ENCODE measurements around the gene DGLUCY.

DGLUCY gene

GRCh38 chr14:91113829-91114078, at the start of gene DGLUCY:
Gene DGLUCY, plus strand, starts transcription at chr14:91114073. Its CDS starts 46,222 bp downstream, at chr14:91160295.
- peak within 1 kb of the TSS; percentile 76 for H3K4me3 ChIP-seq (ENCODE audit: low read depth, low read length)
- TF ChIP-seq CTCF (IDR thresholded peaks at IDR 0.05; ENCODE audit: borderline replicate concordance, insufficient read depth, low read depth, low read length), result no peak

GRCh38 chr14:91065266-91065665, 48.6 kb upstream of the DGLUCY start:
- no peak for TF ChIP-seq CTCF (IDR thresholded peaks at IDR 0.05; ENCODE audit: borderline replicate concordance, insufficient read depth, low read depth, low read length)
- H3K4me3 ChIP-seq (ENCODE audit: low read depth, low read length), result no peak overlapping the region

GRCh38 chr14:91067186-91067585, 46.7 kb upstream of the DGLUCY start:
- no peak for TF ChIP-seq CTCF (IDR thresholded peaks at IDR 0.05; ENCODE audit: borderline replicate concordance, insufficient read depth, low read depth, low read length)
- H3K4me3 ChIP-seq (ENCODE audit: low read depth, low read length), result no peak overlapping the region

GRCh38 chr14:91068642-91069041, 45.2 kb upstream of the DGLUCY start:
- no peak overlapping the region for H3K4me3 ChIP-seq (ENCODE audit: low read depth, low read length)
- no peak for TF ChIP-seq CTCF (IDR thresholded peaks at IDR 0.05; ENCODE audit: borderline replicate concordance, insufficient read depth, low read depth, low read length)

- no peak overlapping the region for H3K4me3 ChIP-seq (ENCODE audit: low read depth, low read length)
- no peak for TF ChIP-seq CTCF (IDR thresholded peaks at IDR 0.05; ENCODE audit: borderline replicate concordance, insufficient read depth, low read depth, low read length)
These were observed 43.3 kb upstream of the DGLUCY start for GRCh38 chr14:91070572-91070971.

- H3K4me3 ChIP-seq (ENCODE audit: low read depth, low read length), result no peak overlapping the region
- TF ChIP-seq CTCF (IDR thresholded peaks at IDR 0.05; ENCODE audit: borderline replicate concordance, insufficient read depth, low read depth, low read length), result no peak
These were observed 38.3 kb upstream of the DGLUCY start for GRCh38 chr14:91075553-91075952.

GRCh38 chr14:91078095-91078737, 35.7 kb upstream of the DGLUCY start:
- TF ChIP-seq CTCF (IDR thresholded peaks at IDR 0.05; ENCODE audit: borderline replicate concordance, insufficient read depth, low read depth, low read length), result no peak

More at GRCh38 chr14:91078095-91078737, 35.7 kb upstream of the DGLUCY start:
- H3K4me3 ChIP-seq (ENCODE audit: low read depth, low read length), result no peak overlapping the region

All from GM12875 (cell line).